Measurements from ENCODE around the gene REX1BD. TPM values are rescaled to one million over a fixed set of nuclear protein-coding genes. Genes with fewer than 3 reads are reported as not detected.

Gene REX1BD
- total and polyA plus RNA-seq, 10 of the 15 experiments (the other 5 are each of a cell fraction or from before 2014, with no cell fraction given): 1.1 to 101 (median 35.0) TPM

DNA sequence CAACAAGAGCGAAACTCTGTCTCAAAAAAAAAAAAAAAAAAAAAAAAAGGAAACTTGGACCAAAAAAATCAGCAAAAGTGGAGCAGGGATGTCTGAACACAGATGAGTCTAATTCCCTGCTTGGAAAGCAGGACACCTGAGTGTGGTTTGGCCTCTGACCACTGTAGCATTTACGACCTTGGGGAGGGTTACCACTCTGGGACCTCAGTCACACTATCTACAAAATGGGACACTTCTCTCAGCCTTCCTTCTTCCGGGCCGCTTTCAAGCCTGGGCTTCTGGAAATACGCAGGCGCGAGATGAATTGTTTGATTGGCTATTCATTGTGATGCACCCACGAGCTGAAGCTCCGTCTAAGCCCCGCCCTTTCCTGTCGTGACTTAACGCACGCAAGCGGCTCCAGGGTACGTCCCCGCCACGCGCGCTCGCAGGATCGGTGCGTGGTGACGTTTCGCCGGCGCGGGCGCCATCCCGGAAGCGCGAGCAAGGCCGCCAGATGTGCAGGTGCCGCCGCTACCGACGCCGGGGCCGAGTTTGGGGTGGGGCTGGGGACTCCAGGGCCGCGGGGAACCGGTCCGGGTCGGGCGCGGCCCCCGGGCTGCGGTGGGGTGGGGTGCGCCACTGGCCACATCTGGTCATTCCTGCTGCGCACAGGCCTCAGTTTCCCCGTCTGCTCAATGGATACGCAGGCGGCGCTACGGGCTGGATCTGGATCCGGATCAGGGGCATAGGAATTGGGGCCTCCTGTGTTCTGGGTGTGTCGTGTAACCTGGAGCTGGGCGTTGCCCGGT, 31.0 kb upstream of the REX1BD start, which contains the start of gene KXD1 (continued):
- TF ChIP-seq, protein P1, sequence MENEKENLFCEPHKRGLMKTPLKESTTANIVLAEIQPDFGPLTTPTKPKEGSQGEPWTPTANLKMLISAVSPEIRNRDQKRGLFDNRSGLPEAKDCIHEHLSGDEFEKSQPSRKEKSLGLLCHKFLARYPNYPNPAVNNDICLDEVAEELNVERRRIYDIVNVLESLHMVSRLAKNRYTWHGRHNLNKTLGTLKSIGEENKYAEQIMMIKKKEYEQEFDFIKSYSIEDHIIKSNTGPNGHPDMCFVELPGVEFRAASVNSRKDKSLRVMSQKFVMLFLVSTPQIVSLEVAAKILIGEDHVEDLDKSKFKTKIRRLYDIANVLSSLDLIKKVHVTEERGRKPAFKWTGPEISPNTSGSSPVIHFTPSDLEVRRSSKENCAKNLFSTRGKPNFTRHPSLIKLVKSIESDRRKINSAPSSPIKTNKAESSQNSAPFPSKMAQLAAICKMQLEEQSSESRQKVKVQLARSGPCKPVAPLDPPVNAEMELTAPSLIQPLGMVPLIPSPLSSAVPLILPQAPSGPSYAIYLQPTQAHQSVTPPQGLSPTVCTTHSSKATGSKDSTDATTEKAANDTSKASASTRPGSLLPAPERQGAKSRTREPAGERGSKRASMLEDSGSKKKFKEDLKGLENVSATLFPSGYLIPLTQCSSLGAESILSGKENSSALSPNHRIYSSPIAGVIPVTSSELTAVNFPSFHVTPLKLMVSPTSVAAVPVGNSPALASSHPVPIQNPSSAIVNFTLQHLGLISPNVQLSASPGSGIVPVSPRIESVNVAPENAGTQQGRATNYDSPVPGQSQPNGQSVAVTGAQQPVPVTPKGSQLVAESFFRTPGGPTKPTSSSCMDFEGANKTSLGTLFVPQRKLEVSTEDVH (IDR thresholded peaks at IDR 0.05; ENCODE audit: low read depth, partially characterized antibody): peak; percentile 67
- TF ChIP-seq POLR2AphosphoS2 (IDR thresholded peaks at IDR 0.05; ENCODE audit: low read depth, low read length): peak; percentile 73; the same call in 1 of the 2 replicates
- TF ChIP-seq, protein P2, sequence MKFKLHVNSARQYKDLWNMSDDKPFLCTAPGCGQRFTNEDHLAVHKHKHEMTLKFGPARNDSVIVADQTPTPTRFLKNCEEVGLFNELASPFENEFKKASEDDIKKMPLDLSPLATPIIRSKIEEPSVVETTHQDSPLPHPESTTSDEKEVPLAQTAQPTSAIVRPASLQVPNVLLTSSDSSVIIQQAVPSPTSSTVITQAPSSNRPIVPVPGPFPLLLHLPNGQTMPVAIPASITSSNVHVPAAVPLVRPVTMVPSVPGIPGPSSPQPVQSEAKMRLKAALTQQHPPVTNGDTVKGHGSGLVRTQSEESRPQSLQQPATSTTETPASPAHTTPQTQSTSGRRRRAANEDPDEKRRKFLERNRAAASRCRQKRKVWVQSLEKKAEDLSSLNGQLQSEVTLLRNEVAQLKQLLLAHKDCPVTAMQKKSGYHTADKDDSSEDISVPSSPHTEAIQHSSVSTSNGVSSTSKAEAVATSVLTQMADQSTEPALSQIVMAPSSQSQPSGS (IDR thresholded peaks at IDR 0.05; ENCODE audit: low read length): no peak
- TF ChIP-seq PML (IDR thresholded peaks at IDR 0.05; ENCODE audit: low read length): peak; percentile 86
- peak; percentile 26 to 30; a peak in 2 of 4 replicates for TF ChIP-seq IKZF2 (IDR thresholded peaks at IDR 0.05)
- TF ChIP-seq BCL11A (IDR thresholded peaks at IDR 0.05; ENCODE audit: low read depth, low read length): 0 out of 2 replicates have a peak, but pooled peaks have one; percentile 21
- no peak for TF ChIP-seq KLF5 (IDR thresholded peaks at IDR 0.05; ENCODE audit: partially characterized antibody)
- TF ChIP-seq, protein P3, sequence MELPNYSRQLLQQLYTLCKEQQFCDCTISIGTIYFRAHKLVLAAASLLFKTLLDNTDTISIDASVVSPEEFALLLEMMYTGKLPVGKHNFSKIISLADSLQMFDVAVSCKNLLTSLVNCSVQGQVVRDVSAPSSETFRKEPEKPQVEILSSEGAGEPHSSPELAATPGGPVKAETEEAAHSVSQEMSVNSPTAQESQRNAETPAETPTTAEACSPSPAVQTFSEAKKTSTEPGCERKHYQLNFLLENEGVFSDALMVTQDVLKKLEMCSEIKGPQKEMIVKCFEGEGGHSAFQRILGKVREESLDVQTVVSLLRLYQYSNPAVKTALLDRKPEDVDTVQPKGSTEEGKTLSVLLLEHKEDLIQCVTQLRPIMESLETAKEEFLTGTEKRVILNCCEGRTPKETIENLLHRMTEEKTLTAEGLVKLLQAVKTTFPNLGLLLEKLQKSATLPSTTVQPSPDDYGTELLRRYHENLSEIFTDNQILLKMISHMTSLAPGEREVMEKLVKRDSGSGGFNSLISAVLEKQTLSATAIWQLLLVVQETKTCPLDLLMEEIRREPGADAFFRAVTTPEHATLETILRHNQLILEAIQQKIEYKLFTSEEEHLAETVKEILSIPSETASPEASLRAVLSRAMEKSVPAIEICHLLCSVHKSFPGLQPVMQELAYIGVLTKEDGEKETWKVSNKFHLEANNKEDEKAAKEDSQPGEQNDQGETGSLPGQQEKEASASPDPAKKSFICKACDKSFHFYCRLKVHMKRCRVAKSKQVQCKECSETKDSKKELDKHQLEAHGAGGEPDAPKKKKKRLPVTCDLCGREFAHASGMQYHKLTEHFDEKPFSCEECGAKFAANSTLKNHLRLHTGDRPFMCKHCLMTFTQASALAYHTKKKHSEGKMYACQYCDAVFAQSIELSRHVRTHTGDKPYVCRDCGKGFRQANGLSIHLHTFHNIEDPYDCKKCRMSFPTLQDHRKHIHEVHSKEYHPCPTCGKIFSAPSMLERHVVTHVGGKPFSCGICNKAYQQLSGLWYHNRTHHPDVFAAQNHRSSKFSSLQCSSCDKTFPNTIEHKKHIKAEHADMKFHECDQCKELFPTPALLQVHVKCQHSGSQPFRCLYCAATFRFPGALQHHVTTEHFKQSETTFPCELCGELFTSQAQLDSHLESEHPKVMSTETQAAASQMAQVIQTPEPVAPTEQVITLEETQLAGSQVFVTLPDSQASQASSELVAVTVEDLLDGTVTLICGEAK (IDR thresholded peaks at IDR 0.05; ENCODE audit: borderline replicate concordance): peak; percentile 46; the same call in 1 of the 2 replicates
- TF ChIP-seq TAF1 (IDR thresholded peaks at IDR 0.05; ENCODE audit: borderline replicate concordance, low read depth, low read length): peak; percentile 27; the same call in 1 of the 2 replicates
- TF ChIP-seq MYC (IDR thresholded peaks at IDR 0.05; ENCODE audit: insufficient read depth, insufficient read length, insufficient replicate concordance, low read length, severe bottlenecking): peak; percentile 80
- TF ChIP-seq, protein P4, sequence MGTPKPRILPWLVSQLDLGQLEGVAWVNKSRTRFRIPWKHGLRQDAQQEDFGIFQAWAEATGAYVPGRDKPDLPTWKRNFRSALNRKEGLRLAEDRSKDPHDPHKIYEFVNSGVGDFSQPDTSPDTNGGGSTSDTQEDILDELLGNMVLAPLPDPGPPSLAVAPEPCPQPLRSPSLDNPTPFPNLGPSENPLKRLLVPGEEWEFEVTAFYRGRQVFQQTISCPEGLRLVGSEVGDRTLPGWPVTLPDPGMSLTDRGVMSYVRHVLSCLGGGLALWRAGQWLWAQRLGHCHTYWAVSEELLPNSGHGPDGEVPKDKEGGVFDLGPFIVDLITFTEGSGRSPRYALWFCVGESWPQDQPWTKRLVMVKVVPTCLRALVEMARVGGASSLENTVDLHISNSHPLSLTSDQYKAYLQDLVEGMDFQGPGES (IDR thresholded peaks at IDR 0.05): no peak
- TF ChIP-seq NR2C1 (IDR thresholded peaks at IDR 0.05): no peak; the same call in 1 of the 2 replicates
- no peak for TF ChIP-seq MTA3 (IDR thresholded peaks at IDR 0.05; ENCODE audit: borderline replicate concordance, low read length)
- peak; percentile 52; the same call in 1 of the 2 replicates for TF ChIP-seq GABPA (IDR thresholded peaks at IDR 0.05; ENCODE audit: low read depth)
- TF ChIP-seq NRF1 (conservative IDR thresholded peaks at IDR 0.05; ENCODE audit: low read depth, low read length): peak; percentile 65
- peak; percentile 100 for TF ChIP-seq SMARCA5 (IDR thresholded peaks at IDR 0.05)
- TF ChIP-seq TCF12 (IDR thresholded peaks at IDR 0.05; ENCODE audit: low read depth, low read length): 0 out of 2 replicates have a peak, but pooled peaks have one; percentile 49
- peak; percentile 59 for TF ChIP-seq SMAD5 (IDR thresholded peaks at IDR 0.05; ENCODE audit: low read depth)
- peak; percentile 29; the same call in 2 of the 3 replicates for TF ChIP-seq POU2F2 (IDR thresholded peaks at IDR 0.05; ENCODE audit: borderline replicate concordance, low read depth, low read length)
- TF ChIP-seq ZNF217 (IDR thresholded peaks at IDR 0.05): peak; percentile 98

Data from GM12878 (cell line).